B cell (primary cell): ENCODE results near the gene RAD51B.
"Not testable (repeated sequence)": the region's sequence is repeated elsewhere in the genome, so short reads cannot be mapped to it uniquely, and the experiment has no call there.

Experiments used
- CTCF ChIP-seq: fragments of 200-600 bp; IDR thresholded peaks from one replicate; pipeline ENCODE4 v1.8.0; 2022; ENCODE audit warnings: antibody characterized with exemption, mild to moderate bottlenecking
- EZH2 ChIP-seq: IDR thresholded peaks from 2 replicates; pipeline ENCODE4 v1.6.1; 2012; ENCODE audit warnings: borderline replicate concordance, low read depth, mild to moderate bottlenecking, moderate library complexity, low read length; ENCODE audit not compliant: insufficient read depth, poor library complexity, severe bottlenecking

- not testable (repeated sequence) for TF ChIP-seq CTCF, EZH2
Observed at GRCh38 chr14:68031011-68031410, 211.4 kb downstream of the RAD51B start.
